ENCODE measurements around the gene SDF4. TPM values are rescaled to one million over a fixed set of nuclear protein-coding genes. Genes with fewer than 3 reads are reported as not detected.
A peak's percentile ranks its signal among the peaks of the same experiment; 100 is the strongest.

The SDF4 gene
- total RNA-seq, 1 donor from 2014 or later = 28.2 TPM

DNA sequence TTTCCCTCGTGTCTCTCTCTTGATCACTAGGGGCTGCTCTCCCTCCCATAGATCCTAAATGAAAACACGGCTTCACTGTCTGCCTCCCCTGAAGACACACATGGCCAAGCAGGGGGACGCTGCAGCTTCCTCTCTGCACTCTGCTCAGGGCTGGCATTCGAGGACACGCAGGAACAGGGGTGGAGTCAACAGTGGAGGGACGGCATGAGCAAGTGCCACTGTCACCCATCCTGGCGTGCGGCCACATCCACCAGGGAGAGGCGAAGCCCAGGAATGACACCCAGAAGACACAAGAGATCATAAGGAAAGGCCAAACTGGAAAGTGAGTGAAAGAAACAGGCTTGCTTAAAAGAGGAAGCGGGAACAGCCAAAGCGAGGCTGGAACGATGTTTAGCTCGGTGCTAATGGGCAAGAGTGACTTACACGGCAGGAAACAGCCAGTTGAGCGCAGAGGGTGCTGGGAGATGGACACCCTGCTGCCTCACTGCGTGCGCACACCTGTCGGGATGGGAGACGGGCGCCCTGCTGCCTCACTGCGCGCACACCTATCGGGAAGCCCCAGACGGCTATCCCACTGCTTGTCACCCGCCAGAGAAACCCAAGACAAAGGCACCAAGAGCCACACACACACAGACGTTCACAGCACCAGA is 28.3 kb upstream of the SDF4 start:
- Histone ChIP-seq H3K36me3 (ENCODE audit: control insufficient read depth in 3 of 3, insufficient read depth in 3 of 3, low read length in 3 of 3) (peaks cover 53 to 54% (median 53%) of the 10 kb centered on the region in 3 donors), H3K9me3 (ENCODE audit: control insufficient read depth in 3 of 3, low read length in 3 of 3) (no peaks in the 10 kb centered on the region), H3K9ac (ENCODE audit: low read depth in 1 of 3, low read length in 3 of 3) (peak overlapping the region in 1 of 3 donors; percentile 54), H3K27me3 (ENCODE audit: control insufficient read depth in 3 of 3, insufficient read depth in 3 of 3, low read length in 3 of 3) (no peaks in the 10 kb centered on the region), H3K4me1 (ENCODE audit: control insufficient read depth in 3 of 3, insufficient read depth in 3 of 3, low read length in 3 of 3) (peaks cover 0 to 6% (median 0%) of the 10 kb centered on the region in 3 donors), H3K4me3 (ENCODE audit: low read length in 3 of 3) (no peak overlapping the region), H3K27ac (ENCODE audit: low read depth, low read length) (no peak overlapping the region)

DNA sequence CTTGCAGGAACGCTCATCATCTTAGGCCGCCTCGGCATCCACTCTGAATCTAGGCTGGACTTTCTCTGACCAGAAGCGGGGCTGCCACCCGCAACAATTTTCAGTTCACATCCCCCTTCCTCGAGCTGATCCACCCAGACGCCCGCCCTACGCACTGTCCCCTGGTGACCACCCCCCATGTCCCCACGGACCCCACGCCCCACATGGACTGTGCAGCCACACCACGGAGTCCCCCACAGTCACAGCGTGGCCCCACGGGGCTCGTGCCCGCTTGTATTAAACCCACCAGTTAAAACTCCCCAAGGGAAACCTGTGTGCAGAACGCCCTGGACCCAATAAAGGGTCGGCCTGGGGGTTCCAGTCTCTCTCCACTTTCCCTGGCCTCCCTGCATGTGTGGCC is 27.7 kb upstream of the SDF4 start:
- H3K36me3 ChIP-seq (ENCODE audit: control insufficient read depth in 3 of 3, insufficient read depth in 3 of 3, low read length in 3 of 3) = peaks cover 54% of the 10 kb centered on the region in 3 donors
- no peaks in the 10 kb centered on the region for H3K9me3 ChIP-seq (ENCODE audit: control insufficient read depth in 3 of 3, low read length in 3 of 3)
- H3K4me1 ChIP-seq (ENCODE audit: control insufficient read depth in 3 of 3, insufficient read depth in 3 of 3, low read length in 3 of 3) = peaks cover 0 to 6% (median 0%) of the 10 kb centered on the region in 3 donors
- no peak overlapping the region for H3K27ac ChIP-seq (ENCODE audit: low read depth, low read length)
- no peaks in the 10 kb centered on the region for H3K27me3 ChIP-seq (ENCODE audit: control insufficient read depth in 3 of 3, insufficient read depth in 3 of 3, low read length in 3 of 3)
- no peak overlapping the region for H3K9ac ChIP-seq (ENCODE audit: low read depth in 1 of 3, low read length in 3 of 3)
- no peak overlapping the region for H3K4me3 ChIP-seq (ENCODE audit: low read length in 3 of 3)

DNA sequence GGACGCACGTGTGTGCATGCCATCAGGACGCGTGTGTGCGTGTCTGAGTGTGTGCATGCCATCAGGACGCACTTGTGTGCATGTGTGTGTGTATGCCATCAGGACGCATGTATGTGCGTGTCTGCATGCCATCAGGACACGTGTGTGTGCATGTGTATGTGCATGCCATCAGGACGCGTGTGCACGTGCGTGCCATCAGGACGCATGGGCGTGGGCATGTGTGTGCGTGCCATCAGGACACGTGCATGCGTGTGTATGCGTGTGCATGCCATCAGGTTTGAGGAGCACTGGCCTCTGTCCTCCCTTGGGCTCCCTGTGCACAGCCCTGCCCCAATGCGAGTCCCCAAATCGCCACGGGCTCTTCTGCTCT is 27.3 kb upstream of the SDF4 start:
- Histone ChIP-seq H3K36me3 (ENCODE audit: control insufficient read depth in 3 of 3, insufficient read depth in 3 of 3, low read length in 3 of 3) (peaks cover 55 to 57% (median 55%) of the 10 kb centered on the region in 3 donors), H3K27ac (ENCODE audit: low read depth, low read length) (no peak overlapping the region), H3K4me3 (ENCODE audit: low read length in 3 of 3) (no peak overlapping the region), H3K9ac (ENCODE audit: low read depth in 1 of 3, low read length in 3 of 3) (no peak overlapping the region), H3K9me3 (ENCODE audit: control insufficient read depth in 3 of 3, low read length in 3 of 3) (no peaks in the 10 kb centered on the region), H3K4me1 (ENCODE audit: control insufficient read depth in 3 of 3, insufficient read depth in 3 of 3, low read length in 3 of 3) (peaks cover 0 to 6% (median 0%) of the 10 kb centered on the region in 3 donors), H3K27me3 (ENCODE audit: control insufficient read depth in 3 of 3, insufficient read depth in 3 of 3, low read length in 3 of 3) (no peaks in the 10 kb centered on the region)

DNA sequence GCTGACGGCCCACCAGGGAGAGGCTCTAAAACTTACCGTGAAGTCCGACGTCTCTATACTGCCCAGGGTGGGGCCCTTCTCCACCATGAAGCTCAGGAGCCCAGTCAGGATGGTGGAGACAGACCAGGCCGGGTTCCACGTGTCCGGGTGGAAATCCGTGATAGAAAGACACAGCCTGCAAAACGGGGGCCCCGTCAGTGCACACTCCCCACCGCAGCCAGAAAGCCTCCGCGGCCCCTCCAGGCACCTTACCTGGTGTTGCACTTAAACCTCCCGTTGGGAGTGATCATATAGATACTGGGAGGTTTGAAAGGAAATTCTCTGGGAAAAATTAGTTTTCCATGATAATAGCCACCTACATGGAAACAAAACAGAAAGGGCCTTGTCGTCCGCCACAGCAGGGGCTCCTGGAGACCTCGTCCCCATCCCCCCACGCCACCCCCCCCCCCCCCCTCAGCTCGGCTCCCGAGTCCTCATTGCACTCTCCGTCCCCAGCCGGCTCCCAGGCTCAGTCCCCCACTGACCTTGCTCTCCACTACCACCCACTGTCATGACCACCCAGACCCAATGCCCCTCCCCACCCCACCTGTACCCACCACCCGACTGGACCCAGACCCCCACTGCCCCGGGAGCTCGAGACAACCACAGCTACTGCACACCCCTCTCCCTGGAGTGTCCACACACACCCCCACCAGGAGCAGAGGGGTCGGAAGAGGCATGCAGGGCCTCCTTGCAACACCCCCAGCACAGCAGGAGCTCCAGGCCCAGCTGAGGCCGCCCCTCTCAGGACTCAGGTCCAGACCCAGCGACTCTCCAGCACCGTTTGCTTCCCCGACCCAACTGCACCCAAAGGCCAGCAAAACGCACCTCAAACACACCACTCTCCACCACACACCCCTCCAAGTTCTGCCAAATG is 25.4 kb upstream of the SDF4 start:
- H3K27ac ChIP-seq (ENCODE audit: low read depth, low read length) = no peak overlapping the region
- no peaks in the 10 kb centered on the region for H3K9me3 ChIP-seq (ENCODE audit: control insufficient read depth in 3 of 3, low read length in 3 of 3)
- H3K36me3 ChIP-seq (ENCODE audit: control insufficient read depth in 3 of 3, insufficient read depth in 3 of 3, low read length in 3 of 3) = peaks cover 48 to 58% (median 52%) of the 10 kb centered on the region in 3 donors
- H3K9ac ChIP-seq (ENCODE audit: low read depth in 1 of 3, low read length in 3 of 3) = no peak overlapping the region
- no peaks in the 10 kb centered on the region for H3K27me3 ChIP-seq (ENCODE audit: control insufficient read depth in 3 of 3, insufficient read depth in 3 of 3, low read length in 3 of 3)
- H3K4me3 ChIP-seq (ENCODE audit: low read length in 3 of 3) = no peak overlapping the region
- H3K4me1 ChIP-seq (ENCODE audit: control insufficient read depth in 3 of 3, insufficient read depth in 3 of 3, low read length in 3 of 3) = peaks cover 0 to 6% (median 0%) of the 10 kb centered on the region in 3 donors

DNA sequence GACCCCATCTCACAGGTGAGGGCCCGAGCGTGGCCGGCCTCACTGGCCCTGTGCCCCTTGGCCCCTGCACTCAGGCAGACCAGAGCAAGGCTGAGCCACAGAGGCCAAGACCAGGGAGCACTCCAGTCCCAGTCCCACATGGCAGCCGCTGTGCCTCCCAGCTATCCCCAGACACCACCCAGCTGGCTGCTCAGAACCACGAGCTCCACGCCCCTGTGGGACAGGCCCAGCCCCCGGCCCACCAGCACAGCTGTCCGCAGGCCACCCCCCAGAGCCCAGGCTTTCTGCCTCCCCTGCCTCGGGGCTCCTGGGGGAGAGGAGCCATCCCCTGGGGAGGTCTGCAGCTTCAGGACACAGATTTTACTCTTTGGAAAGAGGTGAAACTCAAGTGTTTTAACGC is 23.8 kb upstream of the SDF4 start:
- H3K9me3 ChIP-seq (ENCODE audit: control insufficient read depth in 3 of 3, low read length in 3 of 3) = no peaks in the 10 kb centered on the region
- no peak overlapping the region for H3K9ac ChIP-seq (ENCODE audit: low read depth in 1 of 3, low read length in 3 of 3)
- no peak overlapping the region for H3K4me3 ChIP-seq (ENCODE audit: low read length in 3 of 3)
- H3K27me3 ChIP-seq (ENCODE audit: control insufficient read depth in 3 of 3, insufficient read depth in 3 of 3, low read length in 3 of 3) = no peaks in the 10 kb centered on the region
- peaks cover 38 to 48% (median 40%) of the 10 kb centered on the region in 3 donors for H3K36me3 ChIP-seq (ENCODE audit: control insufficient read depth in 3 of 3, insufficient read depth in 3 of 3, low read length in 3 of 3)
- H3K27ac ChIP-seq (ENCODE audit: low read depth, low read length) = no peak overlapping the region
- H3K4me1 ChIP-seq (ENCODE audit: control insufficient read depth in 3 of 3, insufficient read depth in 3 of 3, low read length in 3 of 3) = peaks cover 0 to 6% (median 0%) of the 10 kb centered on the region in 3 donors

DNA sequence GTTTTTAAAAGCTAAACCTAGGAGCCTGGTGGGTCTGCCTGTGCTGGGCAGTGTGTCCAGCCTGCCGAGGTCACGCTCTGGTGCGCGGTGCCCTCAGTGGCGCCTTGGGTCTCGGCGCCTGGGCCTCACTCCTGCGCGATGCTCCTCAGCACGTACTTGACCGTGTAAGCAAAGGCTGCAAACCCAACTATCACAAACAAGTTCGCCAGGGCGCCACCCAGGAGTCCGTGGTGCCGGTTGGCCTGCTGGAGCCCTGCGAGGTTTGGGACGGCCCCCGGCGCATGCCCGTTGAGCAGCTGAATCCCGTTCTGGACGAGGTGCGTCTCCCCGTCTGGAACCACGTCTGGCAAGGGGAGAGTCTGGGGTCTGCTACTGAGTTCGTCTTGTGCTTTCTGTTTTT is 23.3 kb upstream of the SDF4 start:
- Histone ChIP-seq H3K27ac (ENCODE audit: low read depth, low read length) (no peak overlapping the region), H3K27me3 (ENCODE audit: control insufficient read depth in 3 of 3, insufficient read depth in 3 of 3, low read length in 3 of 3) (no peaks in the 10 kb centered on the region), H3K4me1 (ENCODE audit: control insufficient read depth in 3 of 3, insufficient read depth in 3 of 3, low read length in 3 of 3) (peaks cover 0 to 6% (median 0%) of the 10 kb centered on the region in 3 donors), H3K36me3 (ENCODE audit: control insufficient read depth in 3 of 3, insufficient read depth in 3 of 3, low read length in 3 of 3) (peaks cover 34 to 43% (median 35%) of the 10 kb centered on the region in 3 donors), H3K9me3 (ENCODE audit: control insufficient read depth in 3 of 3, low read length in 3 of 3) (no peaks in the 10 kb centered on the region), H3K9ac (ENCODE audit: low read depth in 1 of 3, low read length in 3 of 3) (no peak overlapping the region), H3K4me3 (ENCODE audit: low read length in 3 of 3) (no peak overlapping the region)

DNA sequence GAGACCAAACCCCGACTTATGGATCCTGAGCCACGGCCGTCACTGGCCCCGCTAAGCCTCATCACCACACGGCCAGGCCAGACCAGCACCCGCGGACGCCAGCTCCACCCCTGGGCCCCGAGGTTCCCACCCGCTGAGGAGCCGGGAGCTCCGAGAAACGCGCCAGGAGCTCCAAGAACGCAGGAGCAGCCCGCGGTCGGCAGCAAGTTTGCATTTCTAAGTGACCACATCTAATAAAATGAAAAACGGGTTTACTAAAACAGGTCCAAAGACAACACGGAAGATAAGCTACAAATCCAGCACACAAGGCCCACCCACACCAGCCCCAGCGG is 22.8 kb upstream of the SDF4 start:
- no peaks in the 10 kb centered on the region for H3K9me3 ChIP-seq (ENCODE audit: control insufficient read depth in 3 of 3, low read length in 3 of 3)
- peaks cover 30 to 39% (median 30%) of the 10 kb centered on the region in 3 donors for H3K36me3 ChIP-seq (ENCODE audit: control insufficient read depth in 3 of 3, insufficient read depth in 3 of 3, low read length in 3 of 3)
- H3K4me3 ChIP-seq (ENCODE audit: low read length in 3 of 3) = no peak overlapping the region
- peaks cover 0 to 6% (median 0%) of the 10 kb centered on the region in 3 donors for H3K4me1 ChIP-seq (ENCODE audit: control insufficient read depth in 3 of 3, insufficient read depth in 3 of 3, low read length in 3 of 3)
- H3K27ac ChIP-seq (ENCODE audit: low read depth, low read length) = no peak overlapping the region
- no peak overlapping the region for H3K9ac ChIP-seq (ENCODE audit: low read depth in 1 of 3, low read length in 3 of 3)
- H3K27me3 ChIP-seq (ENCODE audit: control insufficient read depth in 3 of 3, insufficient read depth in 3 of 3, low read length in 3 of 3) = no peaks in the 10 kb centered on the region

DNA sequence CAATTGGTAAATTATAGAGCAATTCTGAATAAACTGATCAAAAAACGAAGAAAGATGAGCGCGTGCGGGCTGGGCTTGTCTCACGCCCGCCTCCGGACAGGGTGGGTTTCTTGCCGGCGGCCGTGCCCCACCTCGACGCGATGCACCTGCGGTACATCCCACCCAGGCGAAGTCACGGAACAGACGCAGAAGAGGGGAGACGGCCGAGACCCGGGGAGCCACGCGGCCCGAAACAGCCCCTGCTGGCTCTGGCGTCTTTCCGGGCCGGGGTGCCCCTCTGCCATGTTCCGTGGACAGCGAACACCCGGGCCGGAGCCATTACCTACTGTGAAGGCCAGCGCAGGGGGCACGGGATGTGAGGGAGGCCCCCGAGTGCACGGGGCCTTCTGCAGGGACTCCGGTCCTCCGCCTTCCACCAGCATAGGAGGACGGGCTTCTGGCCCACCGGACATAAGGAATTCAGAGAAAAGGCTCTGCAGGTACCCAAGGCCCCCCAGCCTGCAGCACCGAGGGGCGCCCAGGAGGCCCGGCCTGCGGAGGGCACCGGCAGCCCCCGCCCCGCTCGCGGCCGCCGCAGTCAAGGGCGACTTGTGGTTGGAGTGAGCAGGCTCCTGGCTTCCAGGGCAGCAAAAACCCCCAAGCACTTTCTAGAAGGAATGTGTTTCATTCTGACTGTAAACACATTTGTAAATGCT is 22.3 kb upstream of the SDF4 start:
- no peaks in the 10 kb centered on the region for H3K27me3 ChIP-seq (ENCODE audit: control insufficient read depth in 3 of 3, insufficient read depth in 3 of 3, low read length in 3 of 3)
- H3K4me1 ChIP-seq (ENCODE audit: control insufficient read depth in 3 of 3, insufficient read depth in 3 of 3, low read length in 3 of 3) = peaks cover 0 to 5% (median 0%) of the 10 kb centered on the region in 3 donors
- H3K9me3 ChIP-seq (ENCODE audit: control insufficient read depth in 3 of 3, low read length in 3 of 3) = no peaks in the 10 kb centered on the region
- H3K4me3 ChIP-seq (ENCODE audit: low read length in 3 of 3) = no peak overlapping the region
- no peak overlapping the region for H3K9ac ChIP-seq (ENCODE audit: low read depth in 1 of 3, low read length in 3 of 3)
- H3K27ac ChIP-seq (ENCODE audit: low read depth, low read length) = no peak overlapping the region
- H3K36me3 ChIP-seq (ENCODE audit: control insufficient read depth in 3 of 3, insufficient read depth in 3 of 3, low read length in 3 of 3) = peaks cover 26 to 36% (median 27%) of the 10 kb centered on the region in 3 donors

DNA sequence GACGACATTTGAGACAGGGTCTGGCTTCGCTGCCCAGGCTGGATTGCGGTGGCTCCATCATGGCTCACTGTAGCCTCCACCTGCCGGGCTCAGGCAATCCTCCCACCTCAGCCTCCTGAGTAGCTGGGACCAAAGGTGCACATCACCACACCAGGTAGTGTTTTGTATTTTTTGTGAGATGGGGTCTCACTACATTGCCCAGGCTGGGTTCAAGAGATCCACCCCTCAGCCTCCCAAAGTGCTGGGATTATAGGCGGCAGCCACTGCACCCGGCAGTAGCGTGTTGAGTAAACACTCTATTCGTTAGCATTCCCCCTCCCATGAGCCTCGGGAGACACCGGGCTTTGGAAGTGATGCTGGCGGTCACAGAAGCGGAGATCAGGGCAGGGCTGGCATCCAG is 21.5 kb upstream of the SDF4 start:
- Histone ChIP-seq H3K4me3 (ENCODE audit: low read length in 3 of 3) (no peak overlapping the region), H3K9ac (ENCODE audit: low read depth in 1 of 3, low read length in 3 of 3) (no peak overlapping the region), H3K27ac (ENCODE audit: low read depth, low read length) (no peak overlapping the region), H3K9me3 (ENCODE audit: control insufficient read depth in 3 of 3, low read length in 3 of 3) (no peaks in the 10 kb centered on the region), H3K27me3 (ENCODE audit: control insufficient read depth in 3 of 3, insufficient read depth in 3 of 3, low read length in 3 of 3) (no peaks in the 10 kb centered on the region), H3K4me1 (ENCODE audit: control insufficient read depth in 3 of 3, insufficient read depth in 3 of 3, low read length in 3 of 3) (no peaks in the 10 kb centered on the region), H3K36me3 (ENCODE audit: control insufficient read depth in 3 of 3, insufficient read depth in 3 of 3, low read length in 3 of 3) (peaks cover 22 to 30% (median 23%) of the 10 kb centered on the region in 3 donors)
